ENCODE results near the gene PLAAT4.
"Not testable (repeated sequence)": the region's sequence is repeated elsewhere in the genome, so short reads cannot be mapped to it uniquely, and the experiment has no call there.

Gene PLAAT4

DNA sequence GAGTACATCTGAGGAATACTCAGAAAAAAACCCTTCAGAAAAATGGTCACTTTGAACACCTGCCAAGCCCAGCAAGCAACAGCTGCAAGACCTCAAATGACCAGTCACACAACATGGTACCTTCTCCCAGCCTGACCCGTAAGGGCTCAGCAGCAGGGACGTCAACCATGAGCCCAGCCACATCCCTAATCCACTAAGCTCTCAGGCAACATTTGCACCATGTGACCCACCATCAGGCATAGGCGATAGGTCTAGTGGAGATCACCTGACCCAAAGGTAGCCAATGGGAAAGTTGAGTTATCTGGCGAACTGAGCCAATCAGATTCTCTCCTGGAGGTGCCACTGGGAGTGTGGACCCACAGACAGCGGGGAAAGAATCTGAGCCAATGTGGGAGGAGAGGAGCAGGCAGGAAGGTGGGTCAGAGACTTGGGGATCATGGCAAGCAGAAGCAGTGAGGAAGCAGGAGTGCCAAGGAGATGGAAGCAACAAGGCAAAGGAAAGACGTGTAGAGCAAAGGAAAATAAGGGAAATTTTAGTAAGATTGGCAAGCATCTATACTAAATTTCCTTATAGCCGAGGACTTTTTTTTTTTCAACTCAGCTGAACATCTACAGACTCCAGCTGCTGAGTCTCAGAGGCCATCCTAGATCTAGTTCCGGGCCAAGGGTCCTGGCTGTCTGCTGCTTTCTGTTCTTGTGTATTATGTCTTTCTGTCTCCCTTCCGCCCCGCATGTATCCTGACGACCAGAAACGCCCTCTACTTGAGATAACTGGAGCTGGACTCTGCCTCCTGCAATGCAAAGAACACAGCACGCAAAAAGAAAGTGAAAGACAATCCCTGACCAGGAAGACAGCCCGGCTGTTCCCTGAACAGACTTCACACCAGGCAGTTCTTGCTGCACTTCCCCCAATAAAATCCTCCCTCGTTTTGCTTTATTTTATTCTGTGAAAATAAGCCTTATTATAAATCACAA is 37.6 kb downstream of the PLAAT4 start:
- no peak overlapping the region for H3K4me3 ChIP-seq (ENCODE audit: low read depth, low read length)
- TF ChIP-seq, protein P1, sequence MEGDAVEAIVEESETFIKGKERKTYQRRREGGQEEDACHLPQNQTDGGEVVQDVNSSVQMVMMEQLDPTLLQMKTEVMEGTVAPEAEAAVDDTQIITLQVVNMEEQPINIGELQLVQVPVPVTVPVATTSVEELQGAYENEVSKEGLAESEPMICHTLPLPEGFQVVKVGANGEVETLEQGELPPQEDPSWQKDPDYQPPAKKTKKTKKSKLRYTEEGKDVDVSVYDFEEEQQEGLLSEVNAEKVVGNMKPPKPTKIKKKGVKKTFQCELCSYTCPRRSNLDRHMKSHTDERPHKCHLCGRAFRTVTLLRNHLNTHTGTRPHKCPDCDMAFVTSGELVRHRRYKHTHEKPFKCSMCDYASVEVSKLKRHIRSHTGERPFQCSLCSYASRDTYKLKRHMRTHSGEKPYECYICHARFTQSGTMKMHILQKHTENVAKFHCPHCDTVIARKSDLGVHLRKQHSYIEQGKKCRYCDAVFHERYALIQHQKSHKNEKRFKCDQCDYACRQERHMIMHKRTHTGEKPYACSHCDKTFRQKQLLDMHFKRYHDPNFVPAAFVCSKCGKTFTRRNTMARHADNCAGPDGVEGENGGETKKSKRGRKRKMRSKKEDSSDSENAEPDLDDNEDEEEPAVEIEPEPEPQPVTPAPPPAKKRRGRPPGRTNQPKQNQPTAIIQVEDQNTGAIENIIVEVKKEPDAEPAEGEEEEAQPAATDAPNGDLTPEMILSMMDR (IDR thresholded peaks at IDR 0.05; ENCODE audit: borderline replicate concordance, insufficient read depth, low read depth, low read length): no peak

- no peak overlapping the region for H3K4me3 ChIP-seq (ENCODE audit: low read depth, low read length)
Measured at GRCh38 chr11:63574856-63575602, 38.4 kb downstream of the PLAAT4 start.

GRCh38 chr11:63578882-63579281 is 42.3 kb downstream of the PLAAT4 start:
- H3K4me3 ChIP-seq (ENCODE audit: low read depth, low read length): not testable (repeated sequence)

More at GRCh38 chr11:63574856-63575602, 38.4 kb downstream of the PLAAT4 start:
- TF ChIP-seq, protein P1 (IDR thresholded peaks at IDR 0.05; ENCODE audit: borderline replicate concordance, insufficient read depth, low read depth, low read length): no peak

- H3K4me3 ChIP-seq (ENCODE audit: low read depth, low read length): not testable (repeated sequence)
Measured at GRCh38 chr11:63581224-63581623, 44.6 kb downstream of the PLAAT4 start.

DNA sequence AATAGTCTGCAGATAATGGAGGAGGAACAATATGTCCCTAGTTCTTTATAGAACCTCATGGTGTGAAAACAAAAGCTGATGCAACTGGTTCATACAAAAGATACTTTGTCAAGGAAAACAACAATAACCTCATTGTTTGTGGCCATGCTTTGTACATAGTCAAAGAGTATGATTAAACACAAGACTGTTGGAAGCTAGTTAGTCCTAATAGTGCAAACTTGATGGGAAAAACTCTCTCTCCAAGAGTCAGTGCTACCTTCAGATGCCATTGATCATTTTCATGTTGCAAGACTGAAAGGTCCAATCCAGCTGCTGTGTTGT is 46.7 kb downstream of the PLAAT4 start:
- TF ChIP-seq, protein P1 (IDR thresholded peaks at IDR 0.05; ENCODE audit: borderline replicate concordance, insufficient read depth, low read depth, low read length): no peak
- no peak overlapping the region for H3K4me3 ChIP-seq (ENCODE audit: low read depth, low read length)

DNA sequence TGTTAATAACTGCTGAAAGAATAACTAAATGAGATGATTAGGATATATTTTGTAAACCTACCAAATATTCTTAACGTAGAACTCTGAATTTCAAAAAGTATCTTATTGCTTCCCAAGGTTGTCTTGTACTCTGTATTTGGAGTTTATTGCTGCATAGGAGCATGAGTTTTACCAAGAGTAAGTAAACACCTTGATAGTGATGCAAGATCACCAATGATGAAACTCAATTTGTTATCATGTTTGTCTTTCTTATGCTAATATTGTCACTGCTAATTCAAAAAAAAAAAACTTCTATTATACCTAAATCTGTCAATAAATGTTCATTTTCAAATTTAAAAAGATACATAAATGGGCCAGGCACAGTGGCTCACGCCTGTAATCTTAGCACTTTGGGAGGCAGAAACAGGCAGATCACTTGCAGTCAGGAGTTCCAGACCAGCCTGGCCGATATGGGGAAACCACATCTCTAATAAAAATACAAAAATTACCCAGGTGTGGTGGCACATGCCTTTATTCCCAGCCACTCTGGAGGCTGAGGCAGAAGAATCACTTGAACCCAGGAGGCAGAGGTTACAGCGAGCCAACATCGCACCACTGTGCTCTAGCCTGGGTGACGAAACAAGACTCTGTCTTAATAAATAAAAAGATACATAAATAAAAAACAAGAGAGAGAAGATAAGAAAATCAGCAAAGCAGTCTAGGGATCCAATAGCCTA is 50.0 kb downstream of the PLAAT4 start:
- TF ChIP-seq, protein P1 (IDR thresholded peaks at IDR 0.05; ENCODE audit: borderline replicate concordance, insufficient read depth, low read depth, low read length): no peak
- H3K4me3 ChIP-seq (ENCODE audit: low read depth, low read length): no peak overlapping the region

DNA sequence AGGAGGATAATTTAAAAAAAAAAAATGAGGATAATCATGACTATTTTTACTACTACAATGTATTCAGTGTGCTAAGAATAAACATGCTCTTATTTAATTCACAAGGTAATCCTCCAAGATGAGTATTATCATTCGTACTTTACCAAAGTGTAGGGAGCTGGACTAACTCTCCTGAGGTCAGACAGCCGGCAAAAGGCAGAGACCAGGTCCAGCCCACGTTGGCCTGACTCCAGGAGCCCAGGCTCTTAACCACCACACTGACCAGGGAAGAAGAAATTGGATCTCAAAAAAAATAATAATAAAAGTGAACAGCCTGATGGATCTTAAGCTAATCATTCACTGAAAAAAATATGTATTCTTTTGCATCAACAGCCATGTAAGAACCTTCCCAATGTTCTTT is 52.4 kb downstream of the PLAAT4 start:
- H3K4me3 ChIP-seq (ENCODE audit: low read depth, low read length): no peak overlapping the region
- TF ChIP-seq, protein P1 (IDR thresholded peaks at IDR 0.05; ENCODE audit: borderline replicate concordance, insufficient read depth, low read depth, low read length): no peak

Measured in GM12875 (cell line).